HepG2 (cell line): ENCODE measurements around the gene MED13. TPM values are rescaled to one million over a fixed set of nuclear protein-coding genes. Genes with fewer than 3 reads are reported as not detected.

Experiments
- ATAC-seq: fragments of 200-7000 bp; cut with Tn5 transposase; 3 replicates; pipeline ENCODE4 v1.9.1; 2020; ENCODE audit warnings: mild to moderate bottlenecking, moderate library complexity
- BruUV-seq: library from RNA; stranded (reverse); fragments of 400-500 nt; replicated peaks from 2 replicates; lab custom pipeline; 2021; lab: Mats Ljungman, UMichigan
- CTCF ChIA-PET: fragments of 300-600 bp; formaldehyde crosslinking; extraction: SDS; loops from one replicate; lab custom pipeline; 2021; ENCODE audit warnings: low total read pairs, inconsistent platforms, low intra/inter-chr PET ratio; lab: Yijun Ruan, JAX
- POLR2A ChIA-PET: fragments of 350-600 bp; sonication (Branson Sonifier 250); formaldehyde crosslinking; loops from one replicate; lab custom pipeline; 2020; ENCODE audit warnings: antibody characterized with exemption, inconsistent platforms; lab: Yijun Ruan, JAX
- DNase-seq: peaks from one replicate; pipeline ENCODE4 v3.0.0-alpha.2; 2015; ENCODE audit warnings: low spot score
- FAIRE-seq: peaks from 3 replicates; lab custom pipeline; 2011; peaks lifted over from hg19 to GRCh38; lab: Jason Lieb, UNC
- H2AFZ ChIP-seq: one replicate; pipeline ENCODE4 v1.6.1; 2011; ENCODE audit warnings: low read length, inconsistent platforms
- H3K27ac ChIP-seq: fragments of 300-600 bp; 3 replicates; pipeline ENCODE4 v1.8.0; 2011; ENCODE audit warnings: mixed run types, mild to moderate bottlenecking, mixed read lengths, low read length, inconsistent platforms; ENCODE audit not compliant: insufficient read depth; ENCODE audit errors: extremely low read length
- H3K27me3 ChIP-seq, 2 experiments: fragments of 200-600 bp in 1 of 2; 2 replicates in 1 of 2; 3 replicates in 1 of 2; pipeline versions ENCODE4 v1.6.0 to v1.8.0; 2011; ENCODE audit warnings: low read length in 2 of 2, mild to moderate bottlenecking in 2 of 2, moderate library complexity in 2 of 2, inconsistent platforms in 1 of 2; ENCODE audit not compliant: insufficient read depth in 2 of 2, control insufficient read depth in 1 of 2
- H3K36me3 ChIP-seq, 2 experiments: fragments of 200-600 bp in 1 of 2; replicated peaks in 1 of 2; 2 replicates in 1 of 2; 3 replicates in 1 of 2; pipeline versions ENCODE4 v1.5.1 to v1.8.0; 2011; ENCODE audit warnings: low read length in 2 of 2, inconsistent platforms in 1 of 2; ENCODE audit not compliant: insufficient read depth in 2 of 2, control insufficient read depth in 1 of 2
- H3K4me1 ChIP-seq: 2 replicates; pipeline ENCODE4 v1.5.1; 2012; ENCODE audit warnings: low read length, inconsistent platforms; ENCODE audit not compliant: insufficient read depth
- H3K4me2 ChIP-seq: 2 replicates; pipeline ENCODE4 v1.6.0; 2011; ENCODE audit warnings: low read depth, low read length, inconsistent platforms
- H3K4me3 ChIP-seq, 3 experiments: fragments of 200-600 bp in 1 of 3; sonication (generic), shearing (Covaris generic) in 1 of 3; replicated peaks in 1 of 3; 2 replicates each; pipeline ENCODE4 v1.5.1; 2011 to 2016; ENCODE audit warnings: low read length in 3 of 3, inconsistent platforms in 2 of 3, low read depth in 2 of 3, mild to moderate bottlenecking in 2 of 3, control low read depth in 1 of 3, mixed read lengths in 1 of 3; ENCODE audit not compliant: insufficient read depth in 1 of 3
- H3K79me2 ChIP-seq: one replicate; pipeline ENCODE4 v1.6.1; 2011; ENCODE audit warnings: low read length, inconsistent platforms; ENCODE audit not compliant: insufficient read depth
- H3K9ac ChIP-seq: 2 replicates; pipeline ENCODE4 v1.6.0; 2011; ENCODE audit warnings: mild to moderate bottlenecking, low read depth, low read length, inconsistent platforms; ENCODE audit not compliant: insufficient read depth
- H3K9me3 ChIP-seq: 2 replicates; pipeline ENCODE4 v1.5.1; 2012; ENCODE audit warnings: mild to moderate bottlenecking, low read length
- H4K20me1 ChIP-seq: 2 replicates; pipeline ENCODE4 v1.6.0; 2011; ENCODE audit warnings: inconsistent platforms, mild to moderate bottlenecking, low read length, moderate library complexity; ENCODE audit not compliant: insufficient read depth
- ATF1 ChIP-seq: IDR thresholded peaks from 2 replicates; pipeline ENCODE4 v1.6.1; 2016; ENCODE audit warnings: mild to moderate bottlenecking, control low read depth
- CEBPB ChIP-seq: IDR thresholded peaks from 2 replicates; pipeline ENCODE4 v1.6.1; 2011; ENCODE audit warnings: low read depth, low read length, improper control_type of control experiment, borderline replicate concordance
- CEBPG ChIP-seq: IDR thresholded peaks from 2 replicates; pipeline ENCODE4 v1.6.1; 2016
- CREM ChIP-seq, 2 experiments: sonication (generic) in 1 of 2; formaldehyde crosslinking in 1 of 2; IDR thresholded peaks; 2 replicates each; pipeline versions ENCODE4 v1.4.0 to v1.6.1; 2016 to 2020; ENCODE audit warnings: antibody characterized with exemption in 1 of 2, mild to moderate bottlenecking in 1 of 2, missing genetic modification reagents in 1 of 2
- HDAC2 ChIP-seq: sonication (generic); formaldehyde crosslinking; IDR thresholded peaks from 2 replicates; pipeline ENCODE4 v1.4.0; 2020; ENCODE audit warnings: missing genetic modification reagents
- IRF2 ChIP-seq: IDR thresholded peaks from 2 replicates; pipeline ENCODE4 v1.6.1; 2018; ENCODE audit warnings: missing genetic modification reagents, missing compliant biosample characterization
- KAT8 ChIP-seq: IDR thresholded peaks from 2 replicates; pipeline ENCODE4 v1.6.1; 2016; ENCODE audit warnings: missing genetic modification reagents, missing compliant biosample characterization
- NCOR1 ChIP-seq: fragments of 200-600 bp; sonication (generic); IDR thresholded peaks from 2 replicates; pipeline ENCODE4 v1.7.0; 2017; ENCODE audit warnings: antibody characterized with exemption, low read length, borderline replicate concordance
- NPAS2 ChIP-seq: sonication (generic); formaldehyde crosslinking; IDR thresholded peaks from 2 replicates; pipeline ENCODE4 v1.8.0; 2022; ENCODE audit warnings: mild to moderate bottlenecking, missing genetic modification reagents, borderline replicate concordance
- SALL1 ChIP-seq: sonication (generic); formaldehyde crosslinking; IDR thresholded peaks from 2 replicates; pipeline ENCODE4 v1.8.0; 2022; ENCODE audit warnings: mild to moderate bottlenecking, missing genetic modification reagents
- SMAD9 ChIP-seq: sonication (generic); formaldehyde crosslinking; IDR thresholded peaks from 2 replicates; pipeline ENCODE4 v1.5.1; 2020; ENCODE audit warnings: mild to moderate bottlenecking, missing genetic modification reagents
- SOX13 ChIP-seq, 3 experiments: fragments of 450-650 bp in 1 of 3; sonication (generic) in 1 of 3; formaldehyde crosslinking in 1 of 3; IDR thresholded peaks in 2 of 3; conservative IDR thresholded peaks in 1 of 3; 2 replicates each; pipeline versions ENCODE4 v1.5.0 to v1.6.1; 2016 to 2020; ENCODE audit warnings: antibody characterized with exemption in 1 of 3, mild to moderate bottlenecking in 1 of 3, missing compliant biosample characterization in 1 of 3, missing genetic modification reagents in 1 of 3, moderate library complexity in 1 of 3
- SOX6 ChIP-seq, 2 experiments: fragments of 450-650 bp in 1 of 2; sonication (generic) in 1 of 2; formaldehyde crosslinking in 1 of 2; IDR thresholded peaks; 2 replicates each; pipeline versions ENCODE4 v1.4.0 to v1.6.1; 2017 to 2020; ENCODE audit warnings: antibody characterized with exemption in 1 of 2, mild to moderate bottlenecking in 1 of 2, missing genetic modification reagents in 1 of 2
- TEAD3 ChIP-seq: optimal IDR thresholded peaks from 2 replicates; pipeline ENCODE3; 2016; ENCODE audit warnings: borderline replicate concordance
- TSC22D2 ChIP-seq: sonication (generic); formaldehyde crosslinking; IDR thresholded peaks from 2 replicates; pipeline ENCODE4 v1.5.1; 2020; ENCODE audit warnings: missing genetic modification reagents, mild to moderate bottlenecking, borderline replicate concordance
- ZFX ChIP-seq: sonication (generic); formaldehyde crosslinking; IDR thresholded peaks from 2 replicates; pipeline ENCODE4 v1.4.0; 2020; ENCODE audit warnings: mild to moderate bottlenecking, low read depth, missing genetic modification reagents, moderate library complexity
- ZNF558 ChIP-seq: sonication (generic); formaldehyde crosslinking; IDR thresholded peaks from 2 replicates; pipeline ENCODE4 v1.9.0; 2022; ENCODE audit warnings: mild to moderate bottlenecking, missing genetic modification reagents, borderline replicate concordance
- ZNF670 ChIP-seq: sonication (generic); formaldehyde crosslinking; IDR thresholded peaks from 2 replicates; pipeline ENCODE4 v1.8.0; 2022; ENCODE audit warnings: mild to moderate bottlenecking, missing genetic modification reagents, borderline replicate concordance
- WGBS: methylation state at CpG from one replicate; pipeline ENCODE4 v1.1.6; 2017; ENCODE audit warnings: low lambda C conversion rate; 5-methylcytosine and 5-hydroxymethylcytosine counted together
- in situ Hi-C: cut with HindIII; loops from 2 replicates; pipeline ENCODE4 v1.10.0; 2017; ENCODE audit warnings: low pct_unique_long_range_greater_than_20kb; ENCODE audit not compliant: extremely low pct_ligation_motif_present
- intact Hi-C: fragments of 100-400 bp; cut with micrococcal nuclease; formaldehyde crosslinking; loops from one replicate; pipeline ENCODE4 v1.10.0; 2022; ENCODE audit not compliant: unreplicated experiment
- polyA plus RNA-seq, 8 experiments: library from polyadenylated mRNA; depleted of rRNA in 3 of 8; stranded (reverse) in 7 of 8; unstranded in 1 of 8; fragments of >200 nt; fragmentation: Illumina TruSeq in 4 of 8; extraction: Trizol in 4 of 8; gene quantifications; 2 replicates each; pipeline versions ENCODE4 v1.2.1 to v1.2.3, GENCODE V29; 2011 to 2016; ENCODE audit warnings: low read depth in 4 of 8, missing spikeins in 1 of 8, mixed read lengths in 1 of 8; ENCODE audit not compliant: insufficient read depth in 1 of 8
- total RNA-seq, 5 experiments: library from RNA; depleted of rRNA; stranded (reverse); fragments of >200 nt; fragmentation: Illumina TruSeq; extraction: Trizol; gene quantifications; 2 replicates each; pipeline ENCODE4 v1.2.3, GENCODE V29; 2016; ENCODE audit warnings: low read depth in 1 of 5
- TF ChIP-seq, protein P1 (sequence below): IDR thresholded peaks from 2 replicates; pipeline ENCODE4 v1.4.0; 2020; ENCODE audit warnings: mild to moderate bottlenecking, missing genetic modification reagents

The MED13 gene
- total and polyA plus RNA-seq, 2 of the 13 experiments (the other 11 are each of a cell fraction or from before 2014, with no cell fraction given), result 27.4 to 69.1 TPM

DNA sequence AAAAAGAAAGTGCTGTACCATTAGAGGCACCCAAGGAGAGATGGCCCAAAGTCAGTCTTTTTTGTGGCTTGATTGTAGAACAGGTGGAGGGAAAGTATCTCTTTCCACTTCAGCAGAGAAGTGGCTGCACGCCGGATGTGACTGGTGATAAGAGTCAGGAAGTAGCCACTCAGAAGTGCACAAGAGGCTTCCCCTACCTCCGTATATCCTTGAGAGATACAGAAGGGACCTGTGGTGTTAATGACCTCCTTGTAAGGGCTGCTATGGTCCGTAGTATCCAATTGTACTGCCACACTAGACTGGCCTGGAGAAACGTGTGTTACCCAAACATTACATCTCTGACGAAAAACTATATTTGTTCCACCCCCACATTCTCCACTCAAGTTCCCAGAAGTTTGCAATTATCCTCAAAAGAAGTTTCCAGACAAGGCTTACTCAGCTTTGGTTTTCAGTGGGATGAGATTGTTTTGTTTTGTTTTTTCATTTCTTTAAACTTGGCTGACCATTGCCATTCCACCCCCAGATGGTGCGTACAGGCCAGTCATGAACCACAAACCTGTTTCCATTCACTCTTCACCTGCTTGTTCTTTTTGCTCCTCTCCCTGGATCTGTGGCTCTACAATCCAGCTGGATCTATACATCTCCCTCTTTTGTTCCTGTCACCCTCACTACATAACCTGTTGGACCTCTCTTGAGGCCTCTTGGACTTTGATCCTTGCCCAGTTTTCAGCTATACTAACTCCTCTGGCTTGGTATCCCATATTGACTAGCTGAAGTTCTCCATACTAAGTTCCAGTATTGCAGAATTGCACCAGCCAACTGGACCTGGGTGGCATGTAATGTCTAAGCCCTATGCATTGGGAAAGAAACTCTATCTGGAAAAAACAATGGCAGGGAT is 20.7 kb upstream of the MED13 start:
- intact Hi-C loops (no loop called here), in situ Hi-C loops (no loop called here)
- Histone ChIP-seq H3K79me2 (no peaks in the 10 kb centered on the region), H3K9me3 (no peaks in the 10 kb centered on the region), H3K27ac (peak overlapping the region; percentile 48), H4K20me1 (no peaks in the 10 kb centered on the region), H3K36me3 (no peaks in the 10 kb centered on the region), H3K9ac (no peak overlapping the region), H3K4me3 (no peak overlapping the region; a peak in 1 of 6 replicates), H3K4me2 (peak overlapping the region; percentile 52), H3K27me3 (no peaks in the 10 kb centered on the region), H3K4me1 (peaks cover 63% of the 10 kb centered on the region), H2AFZ (peak overlapping the region; percentile 59)
- ATAC-seq (peak; percentile 78), FAIRE-seq (no peak), DNase-seq (peak; percentile 79)
- BruUV-seq, result TSS peak; percentile 83
- 69% methylated on average over 7 of the region's 7 CpGs for WGBS
- ChIA-PET POLR2A (interaction anchor here (1.0 to 3.1 kb wide), 7 partner anchors 9 to 24 kb away, joined by 5 to 34 read pairs (median 9); no protein-coding TSS in a partner anchor), CTCF (no interaction called here)
- TF ChIP-seq KAT8 (CRISPR knock-in tag), result peak; percentile 47; the same call in 1 of the 2 replicates
- peak; percentile 33; the same call in 1 of the 2 replicates for TF ChIP-seq HDAC2
- no peak for TF ChIP-seq ZNF558 (CRISPR knock-in tag)
- no peak for TF ChIP-seq SOX6 (IDR thresholded peaks at IDR 0.05)
- TF ChIP-seq SOX6 (CRISPR knock-in tag; IDR thresholded peaks at IDR 0.05), result peak; percentile 78
- 0 out of 2 replicates have a peak, but pooled peaks have one; percentile 36 for TF ChIP-seq ATF1 (CRISPR knock-in tag)
- TF ChIP-seq CEBPB, result peak; percentile 42; the same call in 1 of the 2 replicates
- peak; percentile 17; the same call in 1 of the 2 replicates for TF ChIP-seq CEBPG
- peak; percentile 70 for TF ChIP-seq TEAD3 (CRISPR knock-in tag)
- no peak for TF ChIP-seq ZNF670
- TF ChIP-seq SMAD9, result no peak
- 0 out of 2 replicates have a peak, but pooled peaks have one; percentile 31 for TF ChIP-seq SOX13 (IDR thresholded peaks at IDR 0.05)
- TF ChIP-seq SOX13 (CRISPR knock-in tag; conservative IDR thresholded peaks at IDR 0.05 in 1 of 2, IDR thresholded peaks at IDR 0.05 in 1 of 2), result peak in 1 of 2 experiments; percentile 74; a peak in 2 of 4 replicates
- peak; percentile 37; the same call in 1 of the 2 replicates for TF ChIP-seq CREM (IDR thresholded peaks at IDR 0.05)
- no peak for TF ChIP-seq CREM (CRISPR knock-in tag; IDR thresholded peaks at IDR 0.05)
- no peak for TF ChIP-seq NPAS2 (CRISPR knock-in tag)
- TF ChIP-seq TSC22D2, result peak; percentile 47; the same call in 1 of the 2 replicates
- TF ChIP-seq, protein P1, sequence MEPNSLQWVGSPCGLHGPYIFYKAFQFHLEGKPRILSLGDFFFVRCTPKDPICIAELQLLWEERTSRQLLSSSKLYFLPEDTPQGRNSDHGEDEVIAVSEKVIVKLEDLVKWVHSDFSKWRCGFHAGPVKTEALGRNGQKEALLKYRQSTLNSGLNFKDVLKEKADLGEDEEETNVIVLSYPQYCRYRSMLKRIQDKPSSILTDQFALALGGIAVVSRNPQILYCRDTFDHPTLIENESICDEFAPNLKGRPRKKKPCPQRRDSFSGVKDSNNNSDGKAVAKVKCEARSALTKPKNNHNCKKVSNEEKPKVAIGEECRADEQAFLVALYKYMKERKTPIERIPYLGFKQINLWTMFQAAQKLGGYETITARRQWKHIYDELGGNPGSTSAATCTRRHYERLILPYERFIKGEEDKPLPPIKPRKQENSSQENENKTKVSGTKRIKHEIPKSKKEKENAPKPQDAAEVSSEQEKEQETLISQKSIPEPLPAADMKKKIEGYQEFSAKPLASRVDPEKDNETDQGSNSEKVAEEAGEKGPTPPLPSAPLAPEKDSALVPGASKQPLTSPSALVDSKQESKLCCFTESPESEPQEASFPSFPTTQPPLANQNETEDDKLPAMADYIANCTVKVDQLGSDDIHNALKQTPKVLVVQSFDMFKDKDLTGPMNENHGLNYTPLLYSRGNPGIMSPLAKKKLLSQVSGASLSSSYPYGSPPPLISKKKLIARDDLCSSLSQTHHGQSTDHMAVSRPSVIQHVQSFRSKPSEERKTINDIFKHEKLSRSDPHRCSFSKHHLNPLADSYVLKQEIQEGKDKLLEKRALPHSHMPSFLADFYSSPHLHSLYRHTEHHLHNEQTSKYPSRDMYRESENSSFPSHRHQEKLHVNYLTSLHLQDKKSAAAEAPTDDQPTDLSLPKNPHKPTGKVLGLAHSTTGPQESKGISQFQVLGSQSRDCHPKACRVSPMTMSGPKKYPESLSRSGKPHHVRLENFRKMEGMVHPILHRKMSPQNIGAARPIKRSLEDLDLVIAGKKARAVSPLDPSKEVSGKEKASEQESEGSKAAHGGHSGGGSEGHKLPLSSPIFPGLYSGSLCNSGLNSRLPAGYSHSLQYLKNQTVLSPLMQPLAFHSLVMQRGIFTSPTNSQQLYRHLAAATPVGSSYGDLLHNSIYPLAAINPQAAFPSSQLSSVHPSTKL (CRISPR knock-in tag), result peak; percentile 79
- peak; percentile 65 for TF ChIP-seq NCOR1
- peak; percentile 25; the same call in 1 of the 2 replicates for TF ChIP-seq IRF2 (CRISPR knock-in tag)
- peak; percentile 39; the same call in 1 of the 2 replicates for TF ChIP-seq SALL1 (CRISPR knock-in tag)
- TF ChIP-seq ZFX (CRISPR knock-in tag), result peak; percentile 35; the same call in 1 of the 2 replicates
